PC-3 (cell line): ENCODE measurements around the gene RSPO4.

ENCODE experiments used
- EZH2 ChIP-seq: fragments of 300-600 bp; sonication (generic); IDR thresholded peaks from one replicate; pipeline ENCODE4 v1.6.1; 2017; ENCODE audit warnings: antibody characterized with exemption, mild to moderate bottlenecking, low read length; ENCODE audit not compliant: unreplicated experiment
- EZH2phosphoT487 ChIP-seq: fragments of 300-600 bp; sonication (generic); IDR thresholded peaks from 2 replicates; pipeline ENCODE4 v1.6.1; 2018; ENCODE audit warnings: mild to moderate bottlenecking, antibody characterized with exemption, low read length, borderline replicate concordance
- TF ChIP-seq, protein P1 (sequence below): fragments of 300-600 bp; sonication (generic); conservative IDR thresholded peaks from 2 replicates; pipeline ENCODE4 v1.5.1; 2017; ENCODE audit warnings: antibody characterized with exemption, low read depth, mild to moderate bottlenecking, low read length

DNA sequence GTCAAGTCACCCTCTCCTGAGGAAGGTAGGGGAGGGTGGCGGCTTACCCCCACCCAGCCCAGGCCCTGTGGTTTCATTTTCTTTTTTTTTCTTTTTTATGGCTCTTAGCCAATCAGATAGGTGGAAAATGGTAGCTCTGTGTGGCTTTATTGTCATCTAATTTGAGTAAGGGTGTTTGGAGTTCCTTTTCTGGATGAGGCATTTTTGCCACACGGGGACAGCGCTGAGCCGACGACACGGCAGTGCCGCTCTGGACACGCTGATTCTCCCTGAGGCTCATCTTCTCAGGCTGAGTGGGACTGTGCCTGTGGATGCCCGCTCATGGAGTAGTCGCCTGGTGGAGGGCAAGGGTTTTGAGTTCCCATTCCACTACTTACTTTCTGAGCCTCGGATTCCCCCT, 48.4 kb downstream of the RSPO4 start:
- TF ChIP-seq, protein P1, sequence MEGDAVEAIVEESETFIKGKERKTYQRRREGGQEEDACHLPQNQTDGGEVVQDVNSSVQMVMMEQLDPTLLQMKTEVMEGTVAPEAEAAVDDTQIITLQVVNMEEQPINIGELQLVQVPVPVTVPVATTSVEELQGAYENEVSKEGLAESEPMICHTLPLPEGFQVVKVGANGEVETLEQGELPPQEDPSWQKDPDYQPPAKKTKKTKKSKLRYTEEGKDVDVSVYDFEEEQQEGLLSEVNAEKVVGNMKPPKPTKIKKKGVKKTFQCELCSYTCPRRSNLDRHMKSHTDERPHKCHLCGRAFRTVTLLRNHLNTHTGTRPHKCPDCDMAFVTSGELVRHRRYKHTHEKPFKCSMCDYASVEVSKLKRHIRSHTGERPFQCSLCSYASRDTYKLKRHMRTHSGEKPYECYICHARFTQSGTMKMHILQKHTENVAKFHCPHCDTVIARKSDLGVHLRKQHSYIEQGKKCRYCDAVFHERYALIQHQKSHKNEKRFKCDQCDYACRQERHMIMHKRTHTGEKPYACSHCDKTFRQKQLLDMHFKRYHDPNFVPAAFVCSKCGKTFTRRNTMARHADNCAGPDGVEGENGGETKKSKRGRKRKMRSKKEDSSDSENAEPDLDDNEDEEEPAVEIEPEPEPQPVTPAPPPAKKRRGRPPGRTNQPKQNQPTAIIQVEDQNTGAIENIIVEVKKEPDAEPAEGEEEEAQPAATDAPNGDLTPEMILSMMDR, result peak; percentile 48
- TF ChIP-seq EZH2, result no peak
- TF ChIP-seq EZH2phosphoT487, result no peak
